HepG2 (cell line): Measurements from ENCODE around the gene STIP1. TPM values are rescaled to one million over a fixed set of nuclear protein-coding genes. Genes with fewer than 3 reads are reported as not detected.

Experiments
- ATAD3A ChIP-seq: sonication (generic); formaldehyde crosslinking; IDR thresholded peaks from 2 replicates; pipeline ENCODE4 v1.4.0; 2020; ENCODE audit warnings: missing genetic modification reagents
- BHLHE40 ChIP-seq: IDR thresholded peaks from 2 replicates; pipeline ENCODE4 v1.6.1; 2011; ENCODE audit warnings: low read length, improper control_type of control experiment
- FOXP1 ChIP-seq, 2 experiments: fragments of 450-650 bp in 1 of 2; IDR thresholded peaks; 2 replicates each; pipeline ENCODE4 v1.6.1; 2017 to 2018; ENCODE audit warnings: antibody characterized with exemption in 1 of 2
- ISX ChIP-seq: sonication (generic); formaldehyde crosslinking; conservative IDR thresholded peaks from 2 replicates; pipeline ENCODE4 v1.5.0; 2020; ENCODE audit warnings: missing genetic modification reagents
- KDM2A ChIP-seq: sonication (generic); formaldehyde crosslinking; IDR thresholded peaks from 2 replicates; pipeline ENCODE4 v1.4.0; 2020; ENCODE audit warnings: low read depth, missing genetic modification reagents, borderline replicate concordance
- KLF12 ChIP-seq: sonication (generic); formaldehyde crosslinking; IDR thresholded peaks from 2 replicates; pipeline ENCODE4 v1.4.0; 2020; ENCODE audit warnings: missing genetic modification reagents, borderline replicate concordance
- MZF1 ChIP-seq: sonication (generic); formaldehyde crosslinking; IDR thresholded peaks from 2 replicates; pipeline ENCODE4 v1.8.1; 2023; ENCODE audit warnings: mild to moderate bottlenecking, missing genetic modification reagents, borderline replicate concordance
- PAWR ChIP-seq: sonication (generic); formaldehyde crosslinking; IDR thresholded peaks from 2 replicates; pipeline ENCODE4 v1.4.0; 2020; ENCODE audit warnings: missing genetic modification reagents, mild to moderate bottlenecking, borderline replicate concordance
- PCBP1 ChIP-seq: fragments of 200-400 bp; formaldehyde crosslinking; IDR thresholded peaks from 2 replicates; pipeline ENCODE4 v1.6.1; 2017; ENCODE audit warnings: mild to moderate bottlenecking, low read depth, low read length, borderline replicate concordance
- POGZ ChIP-seq: sonication (generic); formaldehyde crosslinking; IDR thresholded peaks from 2 replicates; pipeline ENCODE4 v1.4.0; 2020; ENCODE audit warnings: mild to moderate bottlenecking, missing genetic modification reagents
- RAD51 ChIP-seq: fragments of 450-650 bp; IDR thresholded peaks from 2 replicates; pipeline ENCODE4 v1.6.1; 2016; ENCODE audit warnings: borderline replicate concordance
- RFXAP ChIP-seq: sonication (generic); formaldehyde crosslinking; IDR thresholded peaks from 2 replicates; pipeline ENCODE4 v1.4.0; 2020; ENCODE audit warnings: missing genetic modification reagents, borderline replicate concordance
- RXRB ChIP-seq: IDR thresholded peaks from 2 replicates; pipeline ENCODE4 v1.6.1; 2016; ENCODE audit warnings: borderline replicate concordance, missing genetic modification reagents, missing compliant biosample characterization
- SAP130 ChIP-seq: IDR thresholded peaks from 2 replicates; pipeline ENCODE4 v1.6.1; 2016; ENCODE audit warnings: low read depth
- SP140L ChIP-seq: sonication (generic); formaldehyde crosslinking; IDR thresholded peaks from 2 replicates; pipeline ENCODE4 v1.4.0; 2020; ENCODE audit warnings: missing genetic modification reagents, borderline replicate concordance
- TBP ChIP-seq: sonication (generic); formaldehyde crosslinking; IDR thresholded peaks from 2 replicates; pipeline ENCODE4 v1.5.0; 2020; ENCODE audit warnings: missing genetic modification reagents
- TSC22D2 ChIP-seq: sonication (generic); formaldehyde crosslinking; IDR thresholded peaks from 2 replicates; pipeline ENCODE4 v1.5.1; 2020; ENCODE audit warnings: missing genetic modification reagents, mild to moderate bottlenecking, borderline replicate concordance
- YEATS4 ChIP-seq: sonication (generic); formaldehyde crosslinking; IDR thresholded peaks from 2 replicates; pipeline ENCODE4 v1.4.0; 2020; ENCODE audit warnings: missing genetic modification reagents, borderline replicate concordance
- ZBTB20 ChIP-seq: sonication (generic); formaldehyde crosslinking; IDR thresholded peaks from 2 replicates; pipeline ENCODE4 v1.8.1; 2023; ENCODE audit warnings: missing genetic modification reagents, low read depth, mild to moderate bottlenecking, borderline replicate concordance
- ZFAT ChIP-seq: sonication (generic); formaldehyde crosslinking; conservative IDR thresholded peaks from 2 replicates; pipeline ENCODE4 v1.8.1; 2023; ENCODE audit warnings: missing genetic modification reagents, inconsistent platforms
- ZMYM4 ChIP-seq: sonication (generic); formaldehyde crosslinking; IDR thresholded peaks from 2 replicates; pipeline ENCODE4 v1.8.1; 2023; ENCODE audit warnings: mild to moderate bottlenecking, missing genetic modification reagents
- ZNF136 ChIP-seq: sonication (generic); formaldehyde crosslinking; IDR thresholded peaks from 2 replicates; pipeline ENCODE4 v1.8.1; 2022; ENCODE audit warnings: low read depth, mild to moderate bottlenecking, moderate library complexity, missing genetic modification reagents
- ZNF253 ChIP-seq: sonication (generic); formaldehyde crosslinking; IDR thresholded peaks from 2 replicates; pipeline ENCODE4 v1.8.0; 2022; ENCODE audit warnings: mild to moderate bottlenecking, missing genetic modification reagents, borderline replicate concordance
- ZNF326 ChIP-seq: sonication (generic); formaldehyde crosslinking; IDR thresholded peaks from 2 replicates; pipeline ENCODE4 v1.4.0; 2020; ENCODE audit warnings: missing genetic modification reagents, borderline replicate concordance
- ZNF605 ChIP-seq: sonication (generic); formaldehyde crosslinking; IDR thresholded peaks from 2 replicates; pipeline ENCODE4 v1.8.0; 2022; ENCODE audit warnings: mild to moderate bottlenecking, missing genetic modification reagents
- ZNF772 ChIP-seq: sonication (generic); formaldehyde crosslinking; IDR thresholded peaks from 2 replicates; pipeline ENCODE4 v1.5.0; 2020; ENCODE audit warnings: mild to moderate bottlenecking, missing genetic modification reagents
- ZNF776 ChIP-seq: sonication (generic); formaldehyde crosslinking; IDR thresholded peaks from 2 replicates; pipeline ENCODE4 v1.4.0; 2020; ENCODE audit warnings: mild to moderate bottlenecking, missing genetic modification reagents
- polyA plus RNA-seq, 8 experiments: library from polyadenylated mRNA; depleted of rRNA in 3 of 8; stranded (reverse) in 7 of 8; unstranded in 1 of 8; fragments of >200 nt; fragmentation: Illumina TruSeq in 4 of 8; extraction: Trizol in 4 of 8; gene quantifications; 2 replicates each; pipeline versions ENCODE4 v1.2.1 to v1.2.3, GENCODE V29; 2011 to 2016; ENCODE audit warnings: low read depth in 4 of 8, missing spikeins in 1 of 8, mixed read lengths in 1 of 8; ENCODE audit not compliant: insufficient read depth in 1 of 8
- total RNA-seq, 5 experiments: library from RNA; depleted of rRNA; stranded (reverse); fragments of >200 nt; fragmentation: Illumina TruSeq; extraction: Trizol; gene quantifications; 2 replicates each; pipeline ENCODE4 v1.2.3, GENCODE V29; 2016; ENCODE audit warnings: low read depth in 1 of 5
- TF ChIP-seq, protein P1 (sequence below): sonication (generic); formaldehyde crosslinking; IDR thresholded peaks from 2 replicates; pipeline ENCODE4 v1.8.1; 2023; ENCODE audit warnings: mild to moderate bottlenecking, missing genetic modification reagents, borderline replicate concordance
- TF ChIP-seq, protein P2 (sequence below): IDR thresholded peaks from 2 replicates; pipeline ENCODE4 v1.6.1; 2016; ENCODE audit warnings: missing compliant biosample characterization, missing genetic modification reagents, borderline replicate concordance
- TF ChIP-seq, protein P3 (sequence below): IDR thresholded peaks from 2 replicates; pipeline ENCODE4 v1.4.0; 2020; ENCODE audit warnings: mild to moderate bottlenecking, missing genetic modification reagents

The STIP1 gene
- total and polyA plus RNA-seq, 2 of the 13 experiments (the other 11 are each of a cell fraction or from before 2014, with no cell fraction given): 81.1 to 217 TPM

DNA sequence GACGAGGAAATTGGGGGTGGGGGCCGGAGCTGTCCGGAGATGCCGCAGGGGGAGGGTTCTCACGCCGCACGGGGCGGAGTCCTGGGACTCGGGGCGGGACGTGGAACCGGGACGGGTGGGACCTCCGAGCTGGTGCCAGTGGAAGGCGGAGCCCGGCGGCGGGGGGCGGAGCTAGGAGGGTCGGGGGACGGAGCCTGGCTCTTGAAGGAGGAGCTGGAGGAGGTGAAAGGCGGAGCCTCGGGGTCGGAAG, 55.2 kb downstream of the STIP1 start (continued):
- TF ChIP-seq, protein P1, sequence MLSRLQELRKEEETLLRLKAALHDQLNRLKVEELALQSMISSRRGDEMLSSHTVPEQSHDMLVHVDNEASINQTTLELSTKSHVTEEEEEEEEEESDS (CRISPR knock-in tag): no peak
- TF ChIP-seq MZF1 (no peak), ZNF136 (CRISPR knock-in tag) (no peak), BHLHE40 (no peak), ZNF326 (no peak), ZNF253 (0 out of 2 replicates have a peak, but pooled peaks have one; percentile 30), PAWR (CRISPR knock-in tag) (no peak), POGZ (CRISPR knock-in tag) (no peak), TSC22D2 (CRISPR knock-in tag) (no peak), ZNF772 (CRISPR knock-in tag) (0 out of 2 replicates have a peak, but pooled peaks have one; percentile 6), YEATS4 (CRISPR knock-in tag) (no peak), ZBTB20 (CRISPR knock-in tag) (no peak), RXRB (CRISPR knock-in tag) (no peak), RFXAP (CRISPR knock-in tag) (no peak), ZNF776 (0 out of 2 replicates have a peak, but pooled peaks have one; percentile 22), ZFAT (CRISPR knock-in tag) (no peak), KDM2A (CRISPR knock-in tag) (no peak), SAP130 (CRISPR knock-in tag) (no peak), TBP (CRISPR knock-in tag) (no peak), KLF12 (CRISPR knock-in tag) (no peak), ZMYM4 (CRISPR knock-in tag) (no peak), SP140L (no peak), ZNF605 (CRISPR knock-in tag) (peak; percentile 69; the same call in 1 of the 2 replicates), FOXP1 (IDR thresholded peaks at IDR 0.05) (no peak), FOXP1 (CRISPR knock-in tag; IDR thresholded peaks at IDR 0.05) (no peak), ATAD3A (CRISPR knock-in tag) (no peak), RAD51 (no peak), PCBP1 (no peak), ISX (no peak)
- TF ChIP-seq, protein P2, sequence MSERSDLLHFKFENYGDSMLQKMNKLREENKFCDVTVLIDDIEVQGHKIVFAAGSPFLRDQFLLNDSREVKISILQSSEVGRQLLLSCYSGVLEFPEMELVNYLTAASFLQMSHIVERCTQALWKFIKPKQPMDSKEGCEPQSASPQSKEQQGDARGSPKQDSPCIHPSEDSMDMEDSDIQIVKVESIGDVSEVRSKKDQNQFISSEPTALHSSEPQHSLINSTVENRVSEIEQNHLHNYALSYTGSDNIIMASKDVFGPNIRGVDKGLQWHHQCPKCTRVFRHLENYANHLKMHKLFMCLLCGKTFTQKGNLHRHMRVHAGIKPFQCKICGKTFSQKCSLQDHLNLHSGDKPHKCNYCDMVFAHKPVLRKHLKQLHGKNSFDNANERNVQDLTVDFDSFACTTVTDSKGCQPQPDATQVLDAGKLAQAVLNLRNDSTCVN (CRISPR knock-in tag): no peak
- TF ChIP-seq, protein P3, sequence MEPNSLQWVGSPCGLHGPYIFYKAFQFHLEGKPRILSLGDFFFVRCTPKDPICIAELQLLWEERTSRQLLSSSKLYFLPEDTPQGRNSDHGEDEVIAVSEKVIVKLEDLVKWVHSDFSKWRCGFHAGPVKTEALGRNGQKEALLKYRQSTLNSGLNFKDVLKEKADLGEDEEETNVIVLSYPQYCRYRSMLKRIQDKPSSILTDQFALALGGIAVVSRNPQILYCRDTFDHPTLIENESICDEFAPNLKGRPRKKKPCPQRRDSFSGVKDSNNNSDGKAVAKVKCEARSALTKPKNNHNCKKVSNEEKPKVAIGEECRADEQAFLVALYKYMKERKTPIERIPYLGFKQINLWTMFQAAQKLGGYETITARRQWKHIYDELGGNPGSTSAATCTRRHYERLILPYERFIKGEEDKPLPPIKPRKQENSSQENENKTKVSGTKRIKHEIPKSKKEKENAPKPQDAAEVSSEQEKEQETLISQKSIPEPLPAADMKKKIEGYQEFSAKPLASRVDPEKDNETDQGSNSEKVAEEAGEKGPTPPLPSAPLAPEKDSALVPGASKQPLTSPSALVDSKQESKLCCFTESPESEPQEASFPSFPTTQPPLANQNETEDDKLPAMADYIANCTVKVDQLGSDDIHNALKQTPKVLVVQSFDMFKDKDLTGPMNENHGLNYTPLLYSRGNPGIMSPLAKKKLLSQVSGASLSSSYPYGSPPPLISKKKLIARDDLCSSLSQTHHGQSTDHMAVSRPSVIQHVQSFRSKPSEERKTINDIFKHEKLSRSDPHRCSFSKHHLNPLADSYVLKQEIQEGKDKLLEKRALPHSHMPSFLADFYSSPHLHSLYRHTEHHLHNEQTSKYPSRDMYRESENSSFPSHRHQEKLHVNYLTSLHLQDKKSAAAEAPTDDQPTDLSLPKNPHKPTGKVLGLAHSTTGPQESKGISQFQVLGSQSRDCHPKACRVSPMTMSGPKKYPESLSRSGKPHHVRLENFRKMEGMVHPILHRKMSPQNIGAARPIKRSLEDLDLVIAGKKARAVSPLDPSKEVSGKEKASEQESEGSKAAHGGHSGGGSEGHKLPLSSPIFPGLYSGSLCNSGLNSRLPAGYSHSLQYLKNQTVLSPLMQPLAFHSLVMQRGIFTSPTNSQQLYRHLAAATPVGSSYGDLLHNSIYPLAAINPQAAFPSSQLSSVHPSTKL (CRISPR knock-in tag): no peak
